Stromal cell of bone marrow (primary cell): ENCODE measurements around the gene CREBZF.

Source experiments
- DNase-seq: peaks from one replicate; pipeline ENCODE4 v3.0.0-alpha.2; 2012; ENCODE audit warnings: low read depth

The CREBZF gene, protein sequence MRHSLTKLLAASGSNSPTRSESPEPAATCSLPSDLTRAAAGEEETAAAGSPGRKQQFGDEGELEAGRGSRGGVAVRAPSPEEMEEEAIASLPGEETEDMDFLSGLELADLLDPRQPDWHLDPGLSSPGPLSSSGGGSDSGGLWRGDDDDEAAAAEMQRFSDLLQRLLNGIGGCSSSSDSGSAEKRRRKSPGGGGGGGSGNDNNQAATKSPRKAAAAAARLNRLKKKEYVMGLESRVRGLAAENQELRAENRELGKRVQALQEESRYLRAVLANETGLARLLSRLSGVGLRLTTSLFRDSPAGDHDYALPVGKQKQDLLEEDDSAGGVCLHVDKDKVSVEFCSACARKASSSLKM

DNA sequence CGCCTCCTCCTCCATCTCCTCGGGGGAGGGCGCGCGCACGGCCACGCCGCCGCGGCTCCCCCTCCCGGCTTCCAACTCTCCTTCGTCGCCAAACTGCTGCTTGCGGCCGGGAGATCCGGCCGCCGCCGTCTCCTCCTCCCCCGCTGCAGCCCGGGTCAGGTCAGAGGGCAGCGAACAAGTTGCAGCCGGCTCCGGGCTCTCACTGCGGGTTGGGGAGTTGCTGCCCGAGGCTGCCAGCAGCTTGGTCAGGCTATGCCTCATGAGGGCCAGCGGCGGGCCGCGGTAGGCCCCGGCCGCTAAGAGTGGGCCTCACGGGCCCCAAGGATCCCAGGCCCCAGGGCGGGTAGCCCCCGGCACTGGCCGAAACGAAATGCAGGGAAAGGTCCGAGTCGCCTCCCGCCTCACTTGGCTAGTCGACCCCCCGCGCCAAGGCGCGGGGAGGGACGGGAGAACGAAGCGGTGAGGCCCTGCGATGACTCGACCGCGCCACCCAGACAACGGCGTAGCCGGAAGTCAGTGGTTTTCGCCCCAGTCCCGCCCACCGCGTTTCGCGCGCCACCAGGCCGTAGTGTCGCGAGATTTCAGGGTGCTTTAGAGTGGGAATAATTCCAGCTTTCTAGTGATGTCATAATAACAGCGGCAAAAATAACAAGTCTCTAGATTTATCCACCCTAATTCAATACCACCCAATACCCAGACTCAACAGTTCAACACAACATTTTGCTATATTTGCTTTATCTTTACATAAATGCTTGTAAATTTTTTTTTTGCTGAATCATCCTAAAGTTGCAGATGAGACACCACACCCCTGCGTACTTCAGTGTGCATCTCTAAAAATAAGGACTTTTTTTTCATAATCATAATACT lies at the start of gene CREBZF:
Gene CREBZF (minus strand): TSS at position 515 of the 867 bp plus-strand sequence. CDS start 254 bp downstream, at position 261.
- peak; percentile 86 for DNase-seq

DNA sequence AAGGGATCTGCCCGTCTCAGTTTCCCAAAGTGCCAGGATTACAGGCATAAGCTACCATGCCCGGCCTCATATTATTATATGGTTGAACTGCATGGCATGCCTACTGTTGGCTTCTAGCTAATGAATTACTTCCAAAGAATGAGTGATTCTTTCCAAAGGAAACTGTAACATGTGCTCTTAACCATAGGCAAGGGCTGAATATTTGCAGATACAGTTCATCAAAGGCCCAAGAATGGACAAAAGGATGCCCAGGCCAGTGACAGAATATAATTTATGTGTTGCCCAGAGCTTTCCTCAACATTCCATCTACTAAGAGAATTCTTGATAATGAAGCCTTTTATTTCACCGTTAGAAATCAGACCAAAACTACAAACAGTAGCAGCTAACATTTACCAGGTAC lies 48.0 kb upstream of the CREBZF start:
- DNase-seq = no peak

DNA sequence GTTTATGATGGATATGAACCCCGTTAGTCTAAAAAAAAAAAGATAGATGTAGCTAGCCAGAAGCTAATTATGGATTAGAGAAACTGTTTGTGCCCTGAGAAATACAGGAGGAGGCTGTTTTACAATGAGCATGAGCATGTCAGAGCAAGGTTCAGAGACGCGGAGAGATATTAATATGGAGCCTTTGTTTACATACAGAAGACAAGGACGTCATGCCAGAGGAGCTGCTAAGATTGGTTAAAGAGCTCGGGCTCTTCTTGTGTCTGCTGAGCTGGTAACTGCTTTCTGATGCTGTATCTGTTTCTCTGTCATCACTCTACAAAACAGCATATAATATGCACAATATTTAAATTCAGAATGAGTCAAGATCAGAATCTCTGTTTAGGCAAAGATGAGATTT lies 46.0 kb upstream of the CREBZF start:
- DNase-seq = no peak

DNA sequence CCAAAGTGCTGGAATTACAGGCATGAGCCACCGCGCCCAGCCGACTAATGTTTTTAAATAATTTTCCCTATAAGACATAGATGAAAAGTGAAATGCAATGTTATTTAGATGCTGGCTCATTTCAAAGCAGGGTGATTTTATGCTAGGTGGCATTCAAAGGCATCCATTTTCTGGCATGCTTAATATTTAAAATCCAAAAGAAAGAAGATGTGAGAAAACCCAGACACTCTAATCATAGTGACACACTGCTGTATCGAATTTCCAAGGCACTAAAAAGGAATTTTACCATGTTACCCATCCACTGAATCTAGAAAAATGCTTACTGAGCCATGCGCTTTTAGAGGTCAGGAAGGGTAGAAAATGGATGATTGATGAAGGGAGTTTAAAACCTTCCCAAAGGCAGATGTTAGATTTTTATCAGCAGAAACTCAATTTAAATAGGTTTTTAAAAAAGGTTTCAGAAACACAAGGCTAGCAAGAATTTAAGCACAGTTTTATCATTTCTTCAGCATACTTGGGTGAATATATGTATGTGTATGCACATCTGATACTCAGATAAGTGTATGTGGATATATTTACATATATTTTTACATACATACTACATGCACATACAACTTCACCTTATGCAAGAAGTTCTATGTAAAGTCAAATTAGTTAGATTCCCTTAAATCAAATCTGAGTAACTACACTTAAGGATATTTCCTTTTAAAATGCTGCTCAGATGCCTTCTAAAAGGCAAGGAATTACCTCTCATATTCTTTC lies 45.2 kb upstream of the CREBZF start:
- DNase-seq = no peak

DNA sequence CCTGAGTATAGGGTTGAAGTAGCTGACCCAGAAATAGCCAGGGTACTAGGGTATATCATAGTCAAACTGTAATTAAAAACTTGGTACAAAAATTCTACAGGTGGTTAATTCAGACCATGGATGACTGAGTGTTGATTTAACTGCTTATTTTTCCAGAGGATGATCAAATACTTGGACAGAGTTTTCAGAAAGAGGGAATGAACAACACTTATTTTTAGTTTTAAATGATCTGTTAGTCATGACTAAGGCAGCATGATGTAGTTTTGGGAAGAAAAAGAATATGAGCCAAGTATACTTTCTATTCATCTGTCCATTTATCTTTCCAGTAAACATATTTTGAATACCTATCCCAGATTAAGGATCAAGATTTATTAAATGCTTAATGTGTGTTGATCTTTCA lies 40.9 kb upstream of the CREBZF start:
- peak; percentile 34 for DNase-seq

DNA sequence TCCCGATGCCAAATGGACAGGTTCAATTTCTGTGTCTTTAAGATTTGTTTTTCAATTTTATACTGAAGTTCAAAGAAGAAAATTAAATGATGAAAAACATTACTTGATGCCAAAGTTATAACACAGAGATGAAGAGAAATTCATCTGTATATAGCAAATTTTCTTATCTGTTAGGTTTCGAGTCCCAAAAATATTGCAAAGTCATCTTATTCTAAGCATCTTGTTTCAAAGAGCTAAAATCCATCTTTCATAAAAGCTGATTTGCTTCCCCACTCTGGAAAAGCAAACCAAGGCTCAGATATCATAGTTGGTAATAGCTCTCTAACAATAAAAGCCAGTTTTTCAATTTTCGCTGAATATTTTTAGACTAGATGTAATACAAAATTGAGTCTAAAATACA lies 40.0 kb upstream of the CREBZF start:
- no peak for DNase-seq

DNA sequence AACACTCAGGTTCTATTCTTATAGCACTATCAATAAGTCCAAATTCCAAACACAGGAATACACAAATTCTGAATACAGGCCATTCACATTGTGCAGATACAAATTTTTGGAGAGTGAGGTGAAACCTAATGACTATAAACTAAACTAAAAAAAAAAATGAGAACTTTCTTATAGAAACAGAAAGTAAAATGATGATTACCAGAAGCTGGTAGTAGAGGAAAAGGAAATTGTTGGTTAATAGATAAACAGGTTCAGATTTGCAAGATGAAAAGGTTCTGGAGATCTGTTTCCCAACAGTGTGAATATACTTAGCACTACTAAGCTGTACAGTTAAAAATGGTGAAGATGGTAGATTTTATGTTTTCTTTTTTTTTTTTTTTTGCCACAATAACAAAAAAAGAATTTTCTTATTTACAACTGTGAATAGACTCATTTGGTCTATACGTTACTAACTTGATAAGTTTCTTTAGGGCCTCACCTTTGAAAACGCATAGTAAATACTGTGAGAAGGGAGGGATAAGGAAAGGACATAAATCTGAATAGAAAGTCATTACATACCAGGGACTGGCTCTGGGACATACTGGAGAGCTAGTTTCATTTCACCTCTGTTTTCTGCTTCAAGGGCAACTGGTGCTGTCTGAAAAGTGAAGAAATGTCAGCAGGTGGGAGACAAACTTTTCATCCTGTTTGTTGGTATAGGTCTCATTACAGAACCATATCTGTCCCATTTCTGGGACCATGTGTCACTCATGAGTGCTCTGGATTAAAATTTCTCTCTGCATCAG lies 35.2 kb upstream of the CREBZF start:
- DNase-seq = no peak

DNA sequence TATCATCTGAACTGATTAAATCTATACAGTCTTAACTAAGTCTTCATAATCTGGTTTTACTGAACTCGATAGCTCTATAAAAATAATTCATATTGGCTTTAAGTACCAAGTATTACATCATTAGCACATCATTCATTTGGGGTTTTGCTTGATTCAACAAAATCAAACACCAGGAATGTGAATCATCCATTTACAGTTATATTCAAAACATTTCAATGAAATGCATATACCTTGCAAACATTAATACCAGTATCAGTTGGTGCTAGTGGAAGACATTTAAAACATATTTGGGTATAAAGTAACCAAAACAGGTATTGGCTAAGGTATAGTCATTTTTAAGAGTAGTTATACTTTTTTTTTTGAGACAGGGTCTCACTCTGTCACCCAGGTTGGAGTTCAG lies 33.3 kb upstream of the CREBZF start:
- no peak for DNase-seq

DNA sequence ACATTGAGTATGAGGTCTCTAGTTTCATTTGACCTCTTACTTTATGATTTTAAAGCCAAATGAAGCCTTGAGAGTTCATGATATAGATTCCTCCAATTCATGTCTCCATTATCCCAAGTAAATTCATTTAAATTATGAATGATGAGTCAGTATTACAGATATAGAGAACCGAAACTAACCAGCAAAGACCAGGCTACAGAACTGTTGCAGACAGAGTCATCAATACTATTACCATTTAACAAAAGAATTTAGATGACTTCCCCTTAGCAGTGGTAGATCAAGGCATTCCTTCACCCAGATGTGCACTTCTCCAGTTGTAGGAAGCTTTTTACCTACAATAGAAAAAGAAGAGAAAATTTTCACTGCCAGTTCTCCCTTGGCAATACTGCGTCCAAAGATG lies 32.8 kb upstream of the CREBZF start:
- DNase-seq = no peak

DNA sequence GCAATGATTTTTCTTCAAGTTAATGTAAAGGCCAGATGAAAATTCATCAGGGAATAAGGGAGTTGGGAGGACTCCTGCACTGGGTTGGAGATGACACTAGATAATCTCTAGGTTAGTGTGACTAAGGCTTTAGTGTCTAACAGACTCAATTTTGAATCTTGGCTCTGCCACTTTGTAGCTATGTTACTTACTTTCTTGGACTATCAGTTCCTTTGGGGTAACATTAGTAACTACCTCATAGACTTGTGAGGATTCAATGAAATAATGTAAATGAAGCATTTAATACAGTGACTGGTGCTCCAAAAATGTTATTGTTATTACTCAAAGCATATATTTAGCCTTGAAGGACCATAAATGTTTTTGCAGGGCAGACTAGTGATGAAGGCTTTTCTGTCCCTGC lies 30.6 kb upstream of the CREBZF start:
- no peak for DNase-seq

DNA sequence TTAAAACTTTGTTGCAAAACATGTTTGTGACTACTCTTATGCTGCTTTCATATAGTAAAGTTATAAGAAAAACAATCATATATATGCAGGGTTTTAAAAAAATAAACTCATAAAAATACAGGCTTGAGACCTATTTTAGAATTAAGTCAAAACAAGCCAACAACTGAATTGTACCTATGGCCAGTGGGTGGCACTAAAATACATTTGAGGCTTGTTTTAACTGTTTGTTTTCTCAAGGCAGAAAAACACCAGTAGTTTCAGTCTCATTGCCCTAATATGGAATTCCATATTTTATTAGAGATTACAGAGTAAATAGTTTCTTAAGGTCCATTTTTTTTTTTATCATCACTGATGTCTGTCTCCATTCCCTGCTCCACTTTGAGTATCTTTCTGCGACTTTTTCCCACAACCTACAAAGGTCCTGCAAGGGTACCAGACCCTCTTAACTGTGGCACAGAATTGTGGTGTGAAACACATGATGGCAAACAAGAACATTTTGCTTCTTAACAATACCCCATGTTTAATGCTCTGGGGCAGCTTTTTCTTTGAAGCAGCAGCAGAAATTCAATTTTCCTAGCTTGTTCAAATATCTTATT lies 29.6 kb upstream of the CREBZF start:
- DNase-seq = peak; percentile 37

DNA sequence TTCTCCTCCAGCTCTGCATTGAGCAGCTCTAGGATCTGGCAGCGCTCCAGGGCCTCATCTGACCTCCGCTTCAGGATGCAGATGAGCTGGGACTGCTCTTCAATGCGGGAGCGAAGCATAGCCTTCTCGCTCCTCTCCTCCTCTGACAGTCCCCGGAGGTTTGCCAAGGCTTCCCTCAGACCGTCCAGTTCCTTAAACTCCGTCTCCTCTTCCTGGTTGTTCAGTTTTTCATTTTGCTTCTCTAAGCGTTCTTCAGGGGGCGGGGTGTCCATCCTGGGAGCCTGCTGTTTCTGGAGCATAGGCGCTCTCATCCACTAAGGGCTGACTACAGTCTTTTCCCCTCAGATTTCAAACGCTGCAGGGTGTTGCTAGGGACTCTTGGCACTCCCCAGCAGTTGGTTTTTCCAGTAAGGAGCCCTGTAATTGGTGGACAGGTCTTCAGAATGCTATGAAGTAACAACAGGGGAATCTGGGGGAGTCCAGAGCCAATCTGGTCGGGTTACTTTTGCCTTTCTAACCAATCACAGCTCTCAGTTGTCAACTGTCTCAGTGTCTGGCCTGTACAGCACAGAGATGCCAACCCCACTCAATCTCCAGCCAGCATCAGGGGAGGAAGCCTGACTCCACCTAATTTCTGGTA lies 21.0 kb upstream of the CREBZF start, which contains the start of gene CCDC89:
Gene CCDC89 (minus strand): TSS at position 376 of the 640 bp plus-strand sequence. CDS start 65 bp downstream, at position 311.
- DNase-seq = peak; percentile 99

DNA sequence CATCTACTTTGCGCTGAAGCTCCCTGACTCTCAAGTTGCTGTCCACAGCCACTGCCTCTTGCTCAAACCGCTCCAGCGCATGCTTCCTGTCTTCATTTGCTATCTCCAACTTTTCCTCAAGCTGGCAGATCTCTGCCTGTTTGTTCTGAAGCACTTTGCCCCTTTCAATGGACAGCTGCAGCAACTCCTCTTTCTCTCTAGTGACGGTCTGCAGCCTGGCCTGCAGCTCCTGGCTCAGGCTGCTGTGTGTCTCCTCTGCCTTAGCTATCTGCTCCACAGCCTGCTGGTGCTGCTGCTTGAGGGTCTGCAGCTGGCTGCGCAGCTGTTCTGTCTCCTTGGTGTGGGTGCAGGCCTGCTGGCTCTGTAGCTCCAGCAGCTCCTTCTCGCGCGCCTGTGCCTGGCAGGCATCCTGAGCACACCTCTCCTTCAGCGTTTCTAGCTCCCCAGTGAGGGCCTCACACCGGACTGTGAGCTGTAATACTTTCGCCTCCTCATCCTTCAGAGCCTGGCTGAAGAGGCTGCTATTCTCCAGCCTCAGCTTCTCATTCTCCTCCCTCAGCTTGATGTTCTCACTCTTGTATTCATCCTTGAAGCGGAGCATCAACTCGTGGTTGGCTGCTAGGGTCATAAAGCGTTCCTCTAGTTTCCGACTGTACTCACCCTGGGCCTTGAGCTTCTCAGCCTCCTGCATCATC lies 20.3 kb upstream of the CREBZF start:
- no peak for DNase-seq

DNA sequence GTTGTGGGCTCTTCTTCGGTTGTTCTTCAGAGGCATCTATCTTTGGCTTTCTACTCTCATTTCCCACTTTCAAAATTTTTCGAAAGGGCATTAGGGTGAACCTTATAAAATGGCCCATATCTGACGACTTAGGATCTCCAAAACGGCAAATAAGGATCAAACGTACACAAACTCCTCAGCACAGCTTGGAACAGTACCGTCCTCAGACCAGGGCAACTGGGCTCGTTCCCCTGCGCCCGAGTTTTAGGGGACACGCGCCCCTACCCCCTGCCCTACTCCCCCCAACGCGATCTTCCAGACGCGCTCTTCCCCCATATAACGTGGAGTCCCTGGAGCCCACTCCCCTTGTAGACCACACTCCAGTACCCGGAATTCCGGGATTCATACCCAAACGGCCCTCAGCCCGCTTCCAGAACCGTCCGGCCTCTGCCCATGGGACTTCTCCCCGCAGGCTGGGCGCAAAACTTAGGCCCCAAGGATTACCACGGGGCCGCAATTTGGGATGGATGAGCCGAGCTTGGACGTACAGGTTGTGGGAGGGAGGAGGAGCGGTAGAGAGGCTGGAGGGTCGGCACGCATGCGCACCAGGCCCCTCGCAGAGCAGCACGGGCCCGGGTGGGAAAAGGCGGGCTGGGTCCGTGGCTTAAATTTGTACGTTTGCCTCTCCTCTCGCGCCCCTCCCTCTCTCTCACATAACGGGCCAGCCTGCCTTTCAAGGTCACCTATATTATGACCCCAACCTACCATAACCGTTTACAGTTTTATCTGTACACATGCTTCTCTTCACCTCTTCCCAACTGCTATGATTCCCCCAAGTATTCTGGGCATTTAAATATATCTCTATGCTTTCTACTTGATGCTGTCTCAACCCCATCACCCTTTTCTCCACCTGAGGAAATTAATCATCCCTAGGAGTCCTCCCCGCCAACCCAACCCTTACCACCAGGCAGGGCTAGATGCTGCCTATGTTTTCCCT lies 17.7 kb upstream of the CREBZF start:
- no peak for DNase-seq

DNA sequence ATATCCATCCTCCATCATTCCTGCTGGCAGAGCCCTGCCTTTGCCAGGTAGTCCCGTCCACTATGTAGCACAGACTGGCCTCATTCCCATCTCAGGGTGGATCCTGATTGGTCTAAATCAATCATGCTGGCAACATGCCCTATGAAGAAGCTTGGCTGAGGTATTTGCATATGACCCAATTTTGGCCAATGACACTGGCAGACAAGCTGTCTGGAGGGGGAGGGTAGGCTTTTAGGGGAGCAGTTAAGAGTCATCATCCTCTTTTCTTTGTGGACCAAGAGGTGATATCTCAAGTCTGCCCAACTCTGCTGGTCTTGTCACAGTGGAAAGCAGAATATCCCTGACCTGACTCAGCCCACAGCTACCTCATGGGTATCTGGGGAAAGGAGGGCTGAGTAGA lies 16.0 kb upstream of the CREBZF start:
- no peak for DNase-seq

DNA sequence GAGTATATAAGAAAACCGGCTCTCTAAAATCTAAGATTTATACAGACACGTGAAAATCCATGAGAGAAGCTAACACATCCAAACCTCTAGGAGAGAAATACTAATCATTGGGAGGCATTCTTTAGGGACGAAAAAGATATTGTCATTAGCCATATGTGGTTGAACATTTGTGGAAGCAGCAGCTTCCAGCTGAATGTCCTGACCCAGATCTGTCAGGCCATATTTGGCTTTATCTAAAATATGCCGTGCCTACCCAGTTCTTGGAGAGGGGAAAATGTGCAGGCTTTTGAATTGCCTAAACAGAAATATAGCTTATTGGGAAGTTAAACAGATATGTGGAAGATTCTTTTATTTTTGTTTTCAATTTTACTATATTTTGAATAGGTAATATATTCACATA lies 14.6 kb upstream of the CREBZF start:
- DNase-seq = no peak

DNA sequence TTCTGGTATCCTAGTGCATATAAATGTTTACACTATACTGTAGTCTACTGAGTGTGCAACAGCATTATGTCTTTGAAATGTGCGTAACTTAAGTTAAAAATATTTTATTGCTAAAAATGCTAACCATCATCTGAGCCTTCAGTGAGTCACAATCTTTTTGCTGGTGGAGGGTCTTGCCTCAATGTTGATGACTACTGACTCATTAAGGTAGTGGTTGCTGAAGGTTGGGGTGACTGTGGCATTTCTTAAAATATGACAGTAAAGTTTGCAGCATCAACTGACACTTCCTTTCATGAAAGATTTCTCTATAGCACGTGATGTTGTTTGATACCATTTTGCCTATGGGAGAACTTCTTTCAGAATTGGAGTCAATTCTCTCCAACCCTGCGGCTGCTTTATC lies 8.5 kb upstream of the CREBZF start:
- no peak for DNase-seq

DNA sequence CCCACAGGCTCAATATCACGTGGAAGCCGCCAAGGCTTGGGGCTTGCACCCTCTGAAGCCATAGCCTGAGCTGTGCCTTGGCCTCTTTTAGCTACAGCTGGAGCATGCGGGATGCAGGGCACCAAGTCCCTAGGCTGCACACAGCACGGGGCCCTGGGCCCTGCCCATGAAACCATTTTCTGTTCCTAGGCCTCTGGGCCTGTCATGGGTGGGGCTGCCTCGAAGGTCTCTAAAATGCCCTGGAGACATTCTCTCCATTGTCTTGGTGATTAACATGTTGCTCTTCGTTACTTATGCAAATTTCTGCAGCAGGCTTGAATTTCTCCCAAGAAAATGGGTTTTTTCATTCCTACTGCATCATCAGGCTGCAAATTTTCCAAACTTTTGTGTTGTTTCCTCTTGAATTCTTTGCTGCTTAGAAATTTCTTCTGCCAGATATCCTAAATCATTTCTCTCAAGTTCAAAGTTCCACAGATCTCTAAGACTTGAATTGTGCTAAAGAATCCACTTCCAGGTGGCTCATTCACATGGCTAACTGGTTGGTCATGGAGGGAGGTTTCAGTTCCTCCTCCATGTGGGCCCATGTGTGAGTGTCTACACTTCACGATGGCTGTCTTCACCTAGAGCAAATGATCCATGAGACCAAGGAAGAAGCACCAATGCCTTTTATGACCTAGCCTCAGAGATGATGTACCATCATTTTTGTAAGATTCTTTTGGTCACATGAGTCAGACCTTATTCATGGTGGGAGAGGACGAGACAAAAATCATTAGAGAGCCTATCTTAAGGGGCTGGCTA lies 7.4 kb upstream of the CREBZF start:
- no peak for DNase-seq
